Spleen (tissue), 7 donors: ENCODE measurements around the gene SLC9A4.

Source experiments
- POLR2A ChIP-seq, 3 donors: fragments of 450-650 bp; IDR thresholded peaks; one replicate each; pipeline ENCODE4 v1.5.1; 2017; ENCODE audit warnings: antibody characterized with exemption in 3 of 3, mild to moderate bottlenecking in 1 of 3
- TF ChIP-seq, protein P1 (sequence below), 11 experiments: fragments of 200-600 bp in 7 of 11; fragments of 450-650 bp in 4 of 11; sonication (generic) in 4 of 11; IDR thresholded peaks in 8 of 11; conservative IDR thresholded peaks in 3 of 11; 1 replicate in 7 of 11; 2 replicates in 4 of 11; pipeline versions ENCODE4 v1.4.0 to v1.8.0; 2016 to 2021; ENCODE audit warnings: antibody characterized with exemption in 11 of 11, inconsistent platforms in 4 of 11, mild to moderate bottlenecking in 1 of 11
- donor health status: DM: no; HTN: no; CAD: no; lungs with moderate emphysema.
- donor health status: DM: no; HTN: no; CAD: no.
- donor health status: DM: no; HTN: no; CAD: no.

DNA sequence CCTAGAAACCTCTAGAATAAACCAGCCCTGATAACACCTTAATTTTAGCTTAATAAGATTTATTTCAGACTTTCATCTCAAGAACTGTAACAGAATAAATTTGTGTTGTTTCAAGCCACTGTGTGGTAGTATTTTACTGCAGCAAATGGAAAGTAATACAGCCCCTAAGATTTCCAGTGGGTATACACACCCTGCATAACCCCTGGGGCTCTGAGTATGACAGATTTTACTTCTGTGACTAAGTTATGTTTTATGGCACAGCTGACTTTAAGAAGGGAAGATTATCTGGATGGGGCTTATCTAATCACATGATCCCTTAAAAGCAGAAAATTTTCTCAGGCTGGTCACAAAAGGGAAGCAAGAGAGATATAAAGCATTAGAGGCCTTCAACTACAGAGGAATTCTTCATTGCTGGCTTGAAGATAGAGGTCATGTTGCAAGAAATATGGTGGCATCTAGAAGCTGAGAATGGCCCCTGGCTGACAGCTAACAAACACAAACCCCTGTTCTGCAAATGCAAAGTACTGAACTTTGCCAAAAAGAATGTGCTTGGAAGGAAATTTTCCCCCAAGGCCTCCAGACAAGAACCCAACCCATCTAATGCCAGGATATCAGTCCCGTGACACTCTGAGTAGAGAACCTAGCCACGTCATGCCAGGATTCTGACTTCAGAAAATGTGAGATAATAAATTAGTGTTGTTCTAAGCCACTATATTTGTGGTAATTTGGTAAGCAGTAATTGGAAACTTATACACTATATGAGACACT, 78.5 kb downstream of the SLC9A4 start:
- no peak for TF ChIP-seq POLR2A (IDR thresholded peaks at IDR 0.05)
- TF ChIP-seq, protein P1, sequence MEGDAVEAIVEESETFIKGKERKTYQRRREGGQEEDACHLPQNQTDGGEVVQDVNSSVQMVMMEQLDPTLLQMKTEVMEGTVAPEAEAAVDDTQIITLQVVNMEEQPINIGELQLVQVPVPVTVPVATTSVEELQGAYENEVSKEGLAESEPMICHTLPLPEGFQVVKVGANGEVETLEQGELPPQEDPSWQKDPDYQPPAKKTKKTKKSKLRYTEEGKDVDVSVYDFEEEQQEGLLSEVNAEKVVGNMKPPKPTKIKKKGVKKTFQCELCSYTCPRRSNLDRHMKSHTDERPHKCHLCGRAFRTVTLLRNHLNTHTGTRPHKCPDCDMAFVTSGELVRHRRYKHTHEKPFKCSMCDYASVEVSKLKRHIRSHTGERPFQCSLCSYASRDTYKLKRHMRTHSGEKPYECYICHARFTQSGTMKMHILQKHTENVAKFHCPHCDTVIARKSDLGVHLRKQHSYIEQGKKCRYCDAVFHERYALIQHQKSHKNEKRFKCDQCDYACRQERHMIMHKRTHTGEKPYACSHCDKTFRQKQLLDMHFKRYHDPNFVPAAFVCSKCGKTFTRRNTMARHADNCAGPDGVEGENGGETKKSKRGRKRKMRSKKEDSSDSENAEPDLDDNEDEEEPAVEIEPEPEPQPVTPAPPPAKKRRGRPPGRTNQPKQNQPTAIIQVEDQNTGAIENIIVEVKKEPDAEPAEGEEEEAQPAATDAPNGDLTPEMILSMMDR (IDR thresholded peaks at IDR 0.05 in 8 of 11, conservative IDR thresholded peaks at IDR 0.05 in 3 of 11) = no peak
